ENCODE results near the gene UHRF2.
A peak's percentile ranks its signal among the peaks of the same experiment; 100 is the strongest.
"Not testable (repeated sequence)": the region's sequence is repeated elsewhere in the genome, so short reads cannot be mapped to it uniquely, and the experiment has no call there.

Gene UHRF2, protein sequence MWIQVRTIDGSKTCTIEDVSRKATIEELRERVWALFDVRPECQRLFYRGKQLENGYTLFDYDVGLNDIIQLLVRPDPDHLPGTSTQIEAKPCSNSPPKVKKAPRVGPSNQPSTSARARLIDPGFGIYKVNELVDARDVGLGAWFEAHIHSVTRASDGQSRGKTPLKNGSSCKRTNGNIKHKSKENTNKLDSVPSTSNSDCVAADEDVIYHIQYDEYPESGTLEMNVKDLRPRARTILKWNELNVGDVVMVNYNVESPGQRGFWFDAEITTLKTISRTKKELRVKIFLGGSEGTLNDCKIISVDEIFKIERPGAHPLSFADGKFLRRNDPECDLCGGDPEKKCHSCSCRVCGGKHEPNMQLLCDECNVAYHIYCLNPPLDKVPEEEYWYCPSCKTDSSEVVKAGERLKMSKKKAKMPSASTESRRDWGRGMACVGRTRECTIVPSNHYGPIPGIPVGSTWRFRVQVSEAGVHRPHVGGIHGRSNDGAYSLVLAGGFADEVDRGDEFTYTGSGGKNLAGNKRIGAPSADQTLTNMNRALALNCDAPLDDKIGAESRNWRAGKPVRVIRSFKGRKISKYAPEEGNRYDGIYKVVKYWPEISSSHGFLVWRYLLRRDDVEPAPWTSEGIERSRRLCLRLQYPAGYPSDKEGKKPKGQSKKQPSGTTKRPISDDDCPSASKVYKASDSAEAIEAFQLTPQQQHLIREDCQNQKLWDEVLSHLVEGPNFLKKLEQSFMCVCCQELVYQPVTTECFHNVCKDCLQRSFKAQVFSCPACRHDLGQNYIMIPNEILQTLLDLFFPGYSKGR

DNA sequence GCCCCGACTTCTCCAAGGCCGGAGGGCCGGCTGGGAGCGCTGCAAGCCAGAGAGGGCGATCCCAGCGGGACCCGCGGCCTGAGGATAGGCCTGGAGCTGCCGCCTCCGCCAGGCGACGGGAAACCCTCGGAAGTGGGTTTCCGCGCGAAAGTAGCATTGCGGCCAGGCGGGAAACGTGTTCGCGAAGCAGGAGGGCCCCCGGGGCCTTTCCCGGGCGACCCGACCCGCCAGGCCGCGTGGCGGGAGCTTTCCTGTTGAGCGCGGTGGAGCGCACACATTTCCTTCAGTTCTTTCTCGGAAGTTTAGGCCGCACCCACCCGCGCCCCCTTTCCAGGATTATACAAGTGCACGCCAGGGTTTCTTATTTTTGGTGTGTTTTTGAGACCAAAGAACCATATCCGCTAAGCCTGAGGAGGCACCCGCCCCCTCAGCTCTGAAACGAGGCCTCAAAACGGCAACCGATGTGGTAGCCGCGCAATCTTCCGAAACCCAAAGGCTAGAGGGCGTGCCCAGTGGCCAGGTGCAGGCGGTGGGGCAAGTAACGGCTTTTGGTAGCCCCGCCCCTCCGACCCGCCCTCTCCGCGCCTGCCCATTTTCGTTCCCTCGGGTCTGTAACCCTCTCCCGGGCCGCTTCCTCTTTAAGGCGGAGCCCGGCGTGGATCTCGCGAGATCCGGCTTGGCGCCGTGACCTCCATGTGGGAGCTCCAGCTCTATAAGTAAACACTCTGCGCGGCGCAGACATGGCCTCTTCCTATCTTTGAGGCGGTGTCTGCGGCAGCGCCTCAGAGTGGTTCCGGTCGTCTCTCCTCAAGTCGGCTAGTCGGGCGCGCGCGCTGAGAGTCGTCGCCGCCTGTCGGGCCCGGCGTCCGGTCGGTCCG lies at the start of gene UHRF2:
Gene UHRF2, plus strand, starts transcription at position 713 of the 878 bp plus-strand sequence. CDS start 292 bp downstream, outside the sequence.
- peak; percentile 99 for DNase-seq

- DNase-seq = no peak
Observed at GRCh38 chr9:6367128-6367890, 45.7 kb upstream of the UHRF2 start.

DNA sequence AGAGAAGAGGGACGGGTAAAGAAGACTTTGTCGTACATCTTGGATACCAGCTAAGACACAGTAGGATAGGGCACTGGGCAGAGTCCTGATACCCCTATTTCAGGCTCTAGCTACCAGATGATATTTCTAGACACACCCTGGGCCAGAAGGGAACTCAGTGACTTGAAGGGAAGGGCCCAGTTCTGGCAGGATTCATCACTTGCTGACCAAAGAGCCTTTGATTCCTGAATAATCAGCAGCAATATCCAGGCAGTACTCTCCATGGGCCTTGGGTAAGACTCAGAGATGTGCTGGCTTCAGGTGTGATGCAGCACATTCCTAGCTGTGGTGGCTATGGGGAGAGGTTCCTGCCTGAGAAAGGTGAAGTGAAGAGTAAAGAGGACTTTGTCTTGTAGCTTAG lies 44.2 kb upstream of the UHRF2 start:
- DNase-seq = no peak

DNA sequence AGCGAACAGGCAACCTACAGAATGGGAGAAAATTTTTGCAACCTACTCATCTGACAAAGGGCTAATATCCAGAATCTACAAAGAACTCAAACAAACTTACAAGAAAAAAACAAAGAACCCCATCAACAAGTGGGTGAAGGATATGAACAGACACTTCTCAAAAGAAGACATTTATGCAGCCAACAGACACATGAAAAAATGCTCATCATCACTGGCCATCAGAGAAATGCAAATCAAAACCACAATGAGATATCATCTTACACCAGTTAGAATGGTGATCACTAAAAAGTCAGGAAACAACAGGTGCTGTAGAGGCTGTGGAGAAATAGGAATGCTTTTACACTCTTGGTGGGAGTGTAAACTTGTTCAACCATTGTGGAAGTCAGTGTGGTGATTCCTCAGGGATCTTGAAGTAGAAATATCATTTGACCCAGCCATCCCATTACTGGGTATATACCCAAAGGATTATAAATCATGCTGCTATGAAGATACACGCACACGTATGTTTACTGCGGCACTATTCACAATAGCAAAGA lies 31.5 kb upstream of the UHRF2 start:
- not testable (repeated sequence) for DNase-seq

GRCh38 chr9:6382681-6383080 lies 30.3 kb upstream of the UHRF2 start:
- DNase-seq = no peak

DNA sequence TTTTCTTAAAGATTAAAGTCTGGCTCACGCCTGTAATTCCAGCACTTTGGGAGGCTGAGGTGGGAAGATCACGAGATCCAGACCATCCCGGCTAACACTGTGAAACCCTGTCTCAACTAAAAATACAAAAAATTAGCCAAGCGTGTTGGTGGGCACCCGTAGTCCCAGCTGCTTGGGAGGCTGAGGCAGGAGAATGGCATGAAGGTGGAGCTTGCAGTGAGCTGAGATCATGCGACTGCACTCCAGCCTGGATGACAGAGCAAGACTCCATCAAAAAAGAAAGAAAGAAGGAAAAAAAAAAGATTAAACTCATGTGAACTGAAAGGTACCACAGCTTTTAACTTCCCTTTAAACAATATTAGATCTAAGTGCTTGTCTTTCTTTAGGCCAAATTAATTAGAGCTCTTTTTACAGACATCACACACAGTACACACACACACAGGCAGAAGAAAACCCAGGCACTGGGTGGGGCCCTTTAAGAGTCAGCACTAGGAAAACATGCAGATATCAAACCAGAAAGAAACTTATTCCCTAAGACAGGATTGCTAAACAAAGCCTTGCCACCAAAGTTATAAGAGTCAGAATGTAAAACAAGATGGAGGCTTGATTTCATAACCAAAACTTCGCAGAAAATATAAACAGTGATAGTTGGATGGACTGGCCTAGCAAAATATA lies 29.3 kb upstream of the UHRF2 start:
- DNase-seq = no peak

DNA sequence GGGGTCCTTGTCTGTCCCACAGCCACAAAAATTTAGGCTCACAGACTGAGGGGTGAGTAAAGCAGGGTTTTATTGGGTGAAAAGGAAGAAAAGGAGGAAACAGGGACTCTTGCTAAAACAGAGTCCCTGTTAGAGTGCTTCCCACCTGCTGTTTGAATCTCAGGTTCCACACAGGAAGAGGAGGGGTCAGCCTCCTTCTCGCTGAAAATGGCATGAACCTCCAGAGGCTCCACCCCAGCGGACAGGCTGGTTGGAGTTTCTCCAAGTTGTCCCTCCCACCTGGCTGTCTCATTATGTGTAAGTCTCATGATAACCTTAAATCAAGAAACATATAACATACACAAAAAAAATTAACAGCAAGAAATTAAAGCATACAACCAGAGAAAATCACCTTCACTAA lies 28.3 kb upstream of the UHRF2 start:
- DNase-seq = no peak

GRCh38 chr9:6399071-6399470 lies 13.9 kb upstream of the UHRF2 start:
- DNase-seq = no peak

DNA sequence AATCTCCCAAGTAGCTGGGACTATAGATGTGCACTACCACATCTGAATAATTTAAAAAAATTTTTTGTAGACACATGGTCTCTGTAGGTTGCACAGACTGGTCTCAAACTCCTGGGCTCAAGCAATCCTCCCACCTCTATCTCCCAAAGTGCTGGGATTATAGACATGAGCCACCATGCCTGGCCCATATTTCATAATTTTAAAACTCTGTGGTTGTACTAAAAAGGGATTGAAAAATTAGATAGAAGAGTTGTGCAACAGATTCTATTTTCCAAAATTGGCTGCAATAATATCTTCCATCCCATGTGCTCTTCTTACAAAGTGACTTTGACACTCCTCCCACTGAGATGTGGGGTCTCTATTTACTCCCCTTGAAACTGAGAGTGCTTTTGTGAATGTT lies 7.6 kb upstream of the UHRF2 start:
- no peak for DNase-seq

DNA sequence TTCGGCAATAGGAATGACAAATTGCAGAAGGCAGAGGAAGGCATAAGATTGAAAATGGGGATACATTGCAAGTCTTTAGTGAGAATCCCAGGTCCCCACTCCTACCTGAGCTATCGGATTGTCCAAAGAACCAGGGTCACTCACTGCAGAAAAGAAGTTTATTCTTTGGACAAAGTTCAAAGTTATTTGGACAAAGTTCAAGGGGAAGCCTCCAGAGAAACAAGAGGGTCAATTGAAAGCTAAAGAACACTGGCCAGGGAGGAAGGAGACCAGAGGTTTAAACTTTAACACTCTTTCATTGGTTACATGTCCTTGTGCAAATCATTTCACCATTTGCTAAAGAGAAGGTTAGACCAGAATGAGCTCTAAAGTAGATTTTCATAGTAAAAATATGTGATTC lies 5.2 kb upstream of the UHRF2 start:
- DNase-seq = no peak

- DNase-seq = no peak
Observed at GRCh38 chr9:6408320-6408719, 4.7 kb upstream of the UHRF2 start.

GRCh38 chr9:6409811-6410210 lies 3.2 kb upstream of the UHRF2 start:
- no peak for DNase-seq

GRCh38 chr9:6410633-6411032 lies 2.4 kb upstream of the UHRF2 start:
- no peak for DNase-seq

GRCh38 chr9:6413365-6414246 lies 607 bp downstream of the UHRF2 start:
- peak; percentile 45 for DNase-seq

DNA sequence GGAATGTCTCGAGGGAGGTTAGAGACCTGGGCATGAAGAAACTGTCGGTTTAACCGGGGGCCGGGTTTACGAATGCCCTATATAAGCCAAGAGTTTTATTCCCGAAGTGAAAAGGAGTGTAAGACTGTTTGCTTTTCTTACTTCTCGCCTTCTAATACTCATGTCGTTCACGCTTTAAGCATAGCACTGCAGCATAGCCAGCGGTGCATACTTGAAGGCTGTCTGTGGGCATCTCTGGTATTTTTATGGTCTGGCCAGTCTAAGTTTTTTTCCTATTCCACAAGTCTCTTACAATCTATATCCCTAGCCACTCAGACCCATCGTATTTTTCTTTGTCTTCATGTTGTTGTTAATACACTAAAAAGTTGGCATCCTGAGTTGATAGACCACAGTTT lies 1.2 kb downstream of the UHRF2 start:
- no peak for DNase-seq

DNA sequence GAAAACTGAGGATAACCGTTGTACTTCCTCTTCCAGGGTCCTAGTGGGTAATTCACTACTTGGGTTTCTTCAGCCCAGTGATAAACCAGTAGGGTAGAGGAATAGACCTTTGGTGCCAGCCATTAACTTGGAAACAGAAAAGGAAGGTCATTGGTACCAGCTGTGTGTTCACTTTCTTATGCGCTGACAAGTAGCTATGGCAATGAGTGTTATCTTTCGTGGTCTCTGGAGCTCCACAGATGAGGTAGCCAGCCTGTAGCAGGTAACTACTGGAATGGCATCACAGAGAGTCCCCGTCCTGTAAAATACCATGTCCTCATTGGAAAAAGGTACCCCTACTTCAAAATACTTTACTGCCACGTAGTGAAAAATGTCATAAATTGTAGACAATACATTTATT lies 2.3 kb downstream of the UHRF2 start:
- no peak for DNase-seq

DNA sequence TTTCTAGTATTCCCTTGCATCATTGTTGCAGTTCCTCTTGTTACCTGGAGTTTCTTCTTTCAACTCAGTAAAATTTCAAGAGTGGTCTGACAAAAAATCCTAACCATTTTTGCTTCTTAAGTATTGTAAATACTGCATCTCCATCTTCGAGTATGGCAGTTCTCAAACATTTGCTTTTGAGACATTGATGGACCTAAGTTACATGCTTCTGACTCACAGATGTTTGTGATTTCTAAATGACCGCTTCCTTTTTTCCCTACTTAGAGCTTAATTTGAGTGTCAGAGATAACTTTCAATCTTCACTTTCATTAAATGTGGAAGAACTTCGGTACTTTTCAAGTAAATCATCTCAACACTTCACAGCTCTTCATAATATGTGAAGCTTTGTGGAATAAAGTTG lies 4.2 kb downstream of the UHRF2 start:
- DNase-seq = no peak

DNA sequence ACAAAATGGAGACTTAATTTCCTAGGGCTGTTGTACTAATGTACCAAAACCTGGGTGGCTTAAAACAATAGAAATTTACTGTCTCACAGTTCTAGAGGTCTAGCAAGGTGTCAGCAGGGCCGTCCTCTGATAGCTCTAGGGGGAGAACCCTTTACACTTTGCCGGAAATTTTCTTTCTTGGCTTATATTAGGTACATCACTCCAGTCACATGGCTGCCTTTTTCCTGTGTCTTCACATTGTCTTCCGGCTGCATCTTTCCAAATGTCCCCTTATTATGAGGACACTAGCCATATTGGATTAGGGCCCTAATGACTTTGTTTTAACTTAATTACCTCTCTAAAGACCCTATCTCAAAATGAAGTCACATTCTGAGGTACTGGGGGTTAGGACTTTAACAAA lies 5.8 kb downstream of the UHRF2 start:
- DNase-seq = no peak

DNA sequence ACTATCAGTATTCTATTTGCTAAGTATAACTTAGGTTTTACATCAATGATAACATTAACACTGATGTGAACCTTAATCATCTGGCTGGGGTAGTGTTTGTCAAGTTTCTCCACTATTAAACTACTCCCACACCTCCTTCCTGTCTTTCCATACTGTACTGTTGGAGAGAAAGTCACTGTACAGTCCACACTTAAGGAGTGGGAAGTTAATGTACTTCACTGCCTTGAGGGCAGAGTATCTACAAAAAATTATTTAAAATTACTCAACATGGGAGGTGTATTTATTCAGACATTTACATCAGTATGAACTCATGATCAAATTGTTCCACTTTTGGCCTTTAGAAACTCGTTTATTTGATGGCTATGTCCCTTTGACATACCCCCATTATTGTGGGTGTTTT lies 11.9 kb downstream of the UHRF2 start:
- DNase-seq = no peak

- DNase-seq = no peak
Observed at GRCh38 chr9:6426117-6426516, 13.1 kb downstream of the UHRF2 start.
